PC-9 (cell line): ENCODE results near the gene DZIP1.

ENCODE experiments used
- CTCF ChIP-seq: fragments of 200-600 bp; sonication (generic); conservative IDR thresholded peaks from 2 replicates; pipeline ENCODE4 v1.6.1; 2017; ENCODE audit warnings: mixed run types, antibody characterized with exemption, mild to moderate bottlenecking, moderate library complexity
- EZH2 ChIP-seq: fragments of 200-600 bp; sonication (generic); IDR thresholded peaks from 2 replicates; pipeline ENCODE4 v1.8.0; 2017; ENCODE audit warnings: antibody characterized with exemption, low read depth

GRCh38 chr13:95643936-95644598 is 439 bp downstream of the DZIP1 start:
- TF ChIP-seq CTCF (no peak), EZH2 (no peak)
